Keratinocyte (primary cell): ENCODE measurements around the gene RHBDL2.

ENCODE experiments used
- EZH2 ChIP-seq: IDR thresholded peaks from one replicate; pipeline ENCODE4 v1.6.1; 2012; ENCODE audit warnings: inconsistent platforms, mild to moderate bottlenecking, low read length, moderate library complexity
- TF ChIP-seq, protein P1 (sequence below), 3 experiments: IDR thresholded peaks in 1 of 3; conservative IDR thresholded peaks in 1 of 3; optimal IDR thresholded peaks in 1 of 3; 2 replicates in 2 of 3; 3 replicates in 1 of 3; pipeline versions ENCODE3 to v1.5.1; 2011; ENCODE audit warnings: low read length in 3 of 3, mild to moderate bottlenecking in 3 of 3, moderate library complexity in 2 of 3, control low read depth in 1 of 3, inconsistent platforms in 1 of 3; ENCODE audit not compliant: insufficient read depth in 2 of 3; ENCODE audit errors: extremely low read depth in 1 of 3

DNA sequence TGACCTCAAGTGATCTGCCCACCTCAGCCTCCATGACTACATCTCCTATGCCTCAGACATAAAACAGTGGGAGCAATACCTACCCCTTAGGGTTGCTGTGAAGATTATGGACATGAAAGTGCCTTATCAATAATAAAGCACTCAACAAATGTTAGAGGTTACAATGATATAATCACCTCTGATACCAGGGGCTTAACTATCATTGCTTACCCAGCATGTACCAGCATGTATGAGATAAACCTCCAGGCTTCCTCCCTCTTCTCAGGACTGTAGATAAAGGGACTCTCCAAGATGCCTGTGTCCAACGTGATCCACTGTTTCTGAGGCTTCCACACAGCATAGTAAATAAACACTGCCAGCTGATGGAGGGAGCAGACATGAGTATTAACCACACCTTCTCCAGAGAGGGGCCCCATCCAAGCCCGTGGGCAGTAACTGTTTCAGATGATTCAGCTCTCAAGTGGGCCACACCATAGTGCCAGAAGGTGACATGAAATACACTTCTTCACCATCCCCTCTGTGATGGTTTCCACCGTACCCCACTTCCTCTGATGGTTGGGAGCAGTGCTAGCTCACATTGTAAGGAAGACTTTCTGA lies 26.2 kb downstream of the RHBDL2 start:
- TF ChIP-seq, protein P1, sequence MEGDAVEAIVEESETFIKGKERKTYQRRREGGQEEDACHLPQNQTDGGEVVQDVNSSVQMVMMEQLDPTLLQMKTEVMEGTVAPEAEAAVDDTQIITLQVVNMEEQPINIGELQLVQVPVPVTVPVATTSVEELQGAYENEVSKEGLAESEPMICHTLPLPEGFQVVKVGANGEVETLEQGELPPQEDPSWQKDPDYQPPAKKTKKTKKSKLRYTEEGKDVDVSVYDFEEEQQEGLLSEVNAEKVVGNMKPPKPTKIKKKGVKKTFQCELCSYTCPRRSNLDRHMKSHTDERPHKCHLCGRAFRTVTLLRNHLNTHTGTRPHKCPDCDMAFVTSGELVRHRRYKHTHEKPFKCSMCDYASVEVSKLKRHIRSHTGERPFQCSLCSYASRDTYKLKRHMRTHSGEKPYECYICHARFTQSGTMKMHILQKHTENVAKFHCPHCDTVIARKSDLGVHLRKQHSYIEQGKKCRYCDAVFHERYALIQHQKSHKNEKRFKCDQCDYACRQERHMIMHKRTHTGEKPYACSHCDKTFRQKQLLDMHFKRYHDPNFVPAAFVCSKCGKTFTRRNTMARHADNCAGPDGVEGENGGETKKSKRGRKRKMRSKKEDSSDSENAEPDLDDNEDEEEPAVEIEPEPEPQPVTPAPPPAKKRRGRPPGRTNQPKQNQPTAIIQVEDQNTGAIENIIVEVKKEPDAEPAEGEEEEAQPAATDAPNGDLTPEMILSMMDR (optimal IDR thresholded peaks at IDR 0.05 in 1 of 3, IDR thresholded peaks at IDR 0.05 in 1 of 3, conservative IDR thresholded peaks at IDR 0.05 in 1 of 3; ENCODE audit: extremely low read depth in 1 of 3, insufficient read depth in 2 of 3, low read length in 3 of 3), result no peak
- TF ChIP-seq EZH2, result no peak
